ENCODE measurements around the gene SLC9C2.
"Not testable (repeated sequence)": the region's sequence is repeated elsewhere in the genome, so short reads cannot be mapped to it uniquely, and the experiment has no call there.

SLC9C2 gene

GRCh38 chr1:173581383-173582079, 21.3 kb downstream of the SLC9C2 start:
- no peak for DNase-seq

- DNase-seq: no peak
Measured at GRCh38 chr1:173580658-173581057, 22.2 kb downstream of the SLC9C2 start.

GRCh38 chr1:173580071-173580470, 22.8 kb downstream of the SLC9C2 start:
- no peak for DNase-seq

GRCh38 chr1:173573596-173573995, 29.3 kb downstream of the SLC9C2 start:
- DNase-seq: no peak

- no peak for DNase-seq
Measured at GRCh38 chr1:173572201-173572873, 30.5 kb downstream of the SLC9C2 start.

- no peak for DNase-seq
Measured at GRCh38 chr1:173570370-173571007, 32.4 kb downstream of the SLC9C2 start.

- DNase-seq: no peak
Measured at GRCh38 chr1:173568483-173568882, 34.4 kb downstream of the SLC9C2 start.

GRCh38 chr1:173563846-173564245, 39.0 kb downstream of the SLC9C2 start:
- DNase-seq: not testable (repeated sequence)

- no peak for DNase-seq
Measured at GRCh38 chr1:173562813-173563212, 40.1 kb downstream of the SLC9C2 start.

GRCh38 chr1:173561263-173561662, 41.6 kb downstream of the SLC9C2 start:
- DNase-seq: no peak

- DNase-seq: no peak
Measured at GRCh38 chr1:173560285-173560880, 42.5 kb downstream of the SLC9C2 start.

GRCh38 chr1:173555651-173556305, 47.1 kb downstream of the SLC9C2 start:
- DNase-seq: no peak

GRCh38 chr1:173554541-173555250, 48.2 kb downstream of the SLC9C2 start:
- no peak for DNase-seq

GRCh38 chr1:173554089-173554488, 48.8 kb downstream of the SLC9C2 start:
- no peak for DNase-seq

- no peak for DNase-seq
Measured at GRCh38 chr1:173553312-173553711, 49.6 kb downstream of the SLC9C2 start.

GRCh38 chr1:173551699-173552098, 51.2 kb downstream of the SLC9C2 start:
- no peak for DNase-seq

GRCh38 chr1:173549813-173550212, 53.1 kb downstream of the SLC9C2 start:
- no peak for DNase-seq

GRCh38 chr1:173545688-173546087, 57.2 kb downstream of the SLC9C2 start:
- no peak for DNase-seq

GRCh38 chr1:173536223-173536622, 66.6 kb downstream of the SLC9C2 start:
- DNase-seq: no peak

GRCh38 chr1:173532237-173532636, 70.6 kb downstream of the SLC9C2 start:
- DNase-seq: no peak

GRCh38 chr1:173530795-173531693, 71.8 kb downstream of the SLC9C2 start:
- no peak for DNase-seq

Data from CD4-positive, alpha-beta T cell treated with Interferon gamma for 1 hour (primary cell).